PC-3 (cell line): Measurements from ENCODE around the gene HYKK. TPM values are rescaled to one million over a fixed set of nuclear protein-coding genes. Genes with fewer than 3 reads are reported as not detected.
A peak's percentile ranks its signal among the peaks of the same experiment; 100 is the strongest.
"Not testable (repeated sequence)": the region's sequence is repeated elsewhere in the genome, so short reads cannot be mapped to it uniquely, and the experiment has no call there.

Source experiments
- ATAC-seq: fragments of 200-7000 bp; cut with Tn5 transposase; 2 replicates; pipeline ENCODE4 v1.9.1; 2020; ENCODE audit warnings: mild to moderate bottlenecking, moderate library complexity
- BruUV-seq: library from RNA; stranded (reverse); fragments of 400-500 nt; replicated peaks from 2 replicates; lab custom pipeline; 2021; lab: Mats Ljungman, UMichigan
- CTCF ChIA-PET: fragments of 300-600 bp; sonication (Branson Sonifier 250); formaldehyde crosslinking; loops from one replicate; lab custom pipeline; 2022; ENCODE audit warnings: antibody characterized with exemption; lab: Charles Lee
- POLR2A ChIA-PET: fragments of 300-600 bp; sonication (Branson Sonifier 250); formaldehyde crosslinking; loops from one replicate; lab custom pipeline; 2022; ENCODE audit warnings: antibody characterized with exemption; ENCODE audit not compliant: unreplicated experiment; lab: Charles Lee
- DNase-seq: peaks from one replicate; pipeline ENCODE4 v3.0.0-alpha.2; 2015
- H2AFZ ChIP-seq: fragments of 300-600 bp; sonication (generic); 2 replicates; pipeline ENCODE4 v1.6.0; 2016; ENCODE audit warnings: antibody characterized with exemption, low read length
- H3F3A ChIP-seq: fragments of 300-600 bp; sonication (generic); one replicate; pipeline ENCODE4 v1.6.0; 2017; ENCODE audit warnings: antibody characterized with exemption, low read length, control low read depth, mild to moderate bottlenecking; ENCODE audit not compliant: unreplicated experiment
- H3K27ac ChIP-seq: fragments of 300-600 bp; sonication (generic); 2 replicates; pipeline ENCODE4 v1.5.1; 2016; ENCODE audit warnings: mild to moderate bottlenecking, low read length
- H3K27me3 ChIP-seq: fragments of 300-600 bp; sonication (generic); 2 replicates; pipeline ENCODE4 v1.6.1; 2016; ENCODE audit warnings: low read length, mixed read lengths
- H3K36me3 ChIP-seq: fragments of 300-600 bp; sonication (generic); 2 replicates; pipeline ENCODE4 v1.6.1; 2016; ENCODE audit warnings: low read depth, mixed run types, low read length, mixed read lengths
- H3K4me1 ChIP-seq: fragments of 300-600 bp; sonication (generic); 2 replicates; pipeline ENCODE4 v1.5.1; 2016; ENCODE audit warnings: low read length; ENCODE audit not compliant: insufficient read depth
- H3K4me2 ChIP-seq: fragments of 300-600 bp; sonication (generic); 2 replicates; pipeline ENCODE4 v1.6.0; 2016; ENCODE audit warnings: low read length
- H3K4me3 ChIP-seq: fragments of 300-600 bp; sonication (generic); 2 replicates; pipeline ENCODE4 v1.5.1; 2016; ENCODE audit warnings: mild to moderate bottlenecking, low read length, mixed read lengths
- H3K79me2 ChIP-seq: fragments of 300-600 bp; sonication (generic); 2 replicates; pipeline ENCODE4 v1.6.1; 2017; ENCODE audit warnings: low read length, mixed read lengths
- H3K9ac ChIP-seq: fragments of 300-600 bp; sonication (generic); 2 replicates; pipeline ENCODE4 v1.6.0; 2016; ENCODE audit warnings: mild to moderate bottlenecking, low read length
- H3K9me2 ChIP-seq: fragments of 300-600 bp; sonication (generic); replicated peaks from 2 replicates; pipeline ENCODE4 v1.6.1; 2016; ENCODE audit warnings: mixed run types, low read length, mixed read lengths
- H3K9me3 ChIP-seq: fragments of 300-600 bp; sonication (generic); 2 replicates; pipeline ENCODE4 v1.6.1; 2016; ENCODE audit warnings: low read length, mixed read lengths
- H4K20me1 ChIP-seq: fragments of 300-600 bp; sonication (generic); 2 replicates; pipeline ENCODE4 v1.6.1; 2016; ENCODE audit warnings: low read length, mixed read lengths
- CTCF ChIP-seq: fragments of 300-600 bp; sonication (generic); conservative IDR thresholded peaks from 2 replicates; pipeline ENCODE4 v1.5.1; 2017; ENCODE audit warnings: antibody characterized with exemption, low read depth, mild to moderate bottlenecking, low read length
- EZH2 ChIP-seq: fragments of 300-600 bp; sonication (generic); IDR thresholded peaks from one replicate; pipeline ENCODE4 v1.6.1; 2017; ENCODE audit warnings: antibody characterized with exemption, mild to moderate bottlenecking, low read length; ENCODE audit not compliant: unreplicated experiment
- EZH2phosphoT487 ChIP-seq: fragments of 300-600 bp; sonication (generic); IDR thresholded peaks from 2 replicates; pipeline ENCODE4 v1.6.1; 2018; ENCODE audit warnings: mild to moderate bottlenecking, antibody characterized with exemption, low read length, borderline replicate concordance
- intact Hi-C: fragments of 100-400 bp; cut with micrococcal nuclease; formaldehyde crosslinking; loops from 2 replicates; pipeline ENCODE4 v1.9.0; 2023
- total RNA-seq: library from RNA; depleted of rRNA; stranded (reverse); fragments of >200 nt; gene quantifications from 2 replicates; pipeline ENCODE4 v1.2.3, GENCODE V29; 2014

The HYKK gene
- total RNA-seq, 1 experiment from 2014 or later, result 7.3 TPM

DNA sequence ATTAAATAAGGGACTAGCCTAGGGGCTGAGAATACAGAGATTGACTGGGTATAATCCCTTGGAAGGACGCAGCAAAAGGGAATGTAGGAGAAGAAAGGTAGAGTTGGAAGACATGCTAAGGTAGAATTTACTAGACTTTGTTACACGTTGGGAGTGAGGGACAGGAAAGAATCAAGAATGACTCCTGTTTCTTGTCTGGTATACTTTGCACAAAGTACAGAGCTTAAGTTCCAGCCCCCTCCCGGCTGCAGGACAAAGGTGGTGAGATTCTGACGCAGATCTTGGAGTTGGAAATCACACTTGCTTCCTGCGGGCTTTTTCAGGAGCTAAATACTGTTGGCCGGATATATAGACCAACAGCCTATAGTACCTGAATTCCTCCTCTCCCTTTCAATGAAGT, 895 bp downstream of the HYKK start:
- intact Hi-C loops, result loop anchor here (5.0 kb wide), 1 partner anchor 34 kb away; the partner anchor contains the start of gene PSMA4
- peak overlapping the region; percentile 60 for H3K9ac ChIP-seq
- peak overlapping the region; percentile 88 for H3K4me2 ChIP-seq

GRCh38 chr15:78509726-78510312, 2.4 kb downstream of the HYKK start:
- no peaks in the 10 kb centered on the region for H3K36me3 ChIP-seq
- no peaks in the 10 kb centered on the region for H3K27me3 ChIP-seq
- intact Hi-C loops, result loop anchor here (5.0 kb wide), 1 partner anchor 32 kb away; the partner anchor contains the start of gene PSMA4
- H3K9ac ChIP-seq, result no peak overlapping the region
- H3K9me2 ChIP-seq, result no peaks in the 10 kb centered on the region
- H3K79me2 ChIP-seq, result no peaks in the 10 kb centered on the region
- ChIA-PET POLR2A (no interaction called here), CTCF (no interaction called here)
- H3K4me3 ChIP-seq, result no peak overlapping the region
- TF ChIP-seq EZH2phosphoT487, result no peak
- no peak for TF ChIP-seq EZH2
- no peak for TF ChIP-seq CTCF
- H4K20me1 ChIP-seq, result no peaks in the 10 kb centered on the region
- peaks cover 5% of the 10 kb centered on the region; the same call in 1 of the 2 replicates for H3K4me1 ChIP-seq
- no peaks in the 10 kb centered on the region for H3K9me3 ChIP-seq
- no peak overlapping the region for H3K27ac ChIP-seq
- no peak overlapping the region for H2AFZ ChIP-seq
- no peak for ATAC-seq
- no peak for DNase-seq
- no peak overlapping the region for H3K4me2 ChIP-seq
- no TSS peak for BruUV-seq
- no peaks in the 10 kb centered on the region for H3F3A ChIP-seq

More for the DNA sequence above, 895 bp downstream of the HYKK start:
- DNase-seq (no peak), ATAC-seq (no peak)
- no peaks in the 10 kb centered on the region for H4K20me1 ChIP-seq
- no peak overlapping the region for H3K27ac ChIP-seq
- H3K9me2 ChIP-seq, result no peaks in the 10 kb centered on the region
- H3K9me3 ChIP-seq, result no peaks in the 10 kb centered on the region
- H3K4me1 ChIP-seq, result peaks cover 5% of the 10 kb centered on the region; the same call in 1 of the 2 replicates
- H3K79me2 ChIP-seq, result no peaks in the 10 kb centered on the region
- TF ChIP-seq EZH2 (no peak), EZH2phosphoT487 (no peak), CTCF (no peak)
- H3F3A ChIP-seq, result no peaks in the 10 kb centered on the region
- no peaks in the 10 kb centered on the region for H3K27me3 ChIP-seq
- no peaks in the 10 kb centered on the region for H3K36me3 ChIP-seq
- peak overlapping the region; percentile 84 for H2AFZ ChIP-seq
- ChIA-PET CTCF (no interaction called here), POLR2A (interaction anchor here (1.2 kb wide), 1 partner anchor 57 kb away, joined by 5 read pairs; the partner anchor contains the start of gene CHRNA5)
- peak overlapping the region; percentile 76 for H3K4me3 ChIP-seq
- TSS peak; percentile 36 for BruUV-seq

DNA sequence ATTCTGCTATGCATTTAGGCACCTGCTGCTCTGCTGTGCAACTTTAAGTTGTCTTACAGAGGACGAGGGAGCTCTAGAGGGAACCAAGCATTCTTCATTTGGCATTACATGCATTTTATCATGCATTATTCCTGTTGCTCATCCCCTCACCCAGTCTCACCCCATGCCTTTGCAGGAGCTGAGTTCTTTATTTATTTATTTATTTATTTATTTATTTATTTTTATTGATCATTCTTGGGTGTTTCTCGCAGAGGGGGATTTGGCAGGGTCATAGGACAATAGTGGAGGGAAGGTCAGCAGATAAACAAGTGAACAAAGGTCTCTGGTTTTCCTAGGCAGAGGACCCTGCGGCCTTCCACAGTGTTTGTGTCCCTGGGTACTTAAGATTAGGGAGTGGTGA, 12.7 kb downstream of the HYKK start:
- H3K36me3 ChIP-seq, H3K9ac ChIP-seq, DNase-seq, H3K4me1 ChIP-seq, H3K9me2 ChIP-seq, H2AFZ ChIP-seq, H3K4me3 ChIP-seq, BruUV-seq, H4K20me1 ChIP-seq, H3K9me3 ChIP-seq, CTCF ChIA-PET, H3F3A ChIP-seq, H3K79me2 ChIP-seq, POLR2A ChIA-PET, intact Hi-C loops, H3K4me2 ChIP-seq, H3K27ac ChIP-seq, ATAC-seq, H3K27me3 ChIP-seq: not testable (repeated sequence)
